Activated T-helper 17 cell treated with anti-CD3 and anti-CD28 coated beads, Interleukin-2, amount 50 U/mL, for 72 hours (primary cell): ENCODE results near the gene RAB2B. TPM values are rescaled to one million over a fixed set of nuclear protein-coding genes. Genes with fewer than 3 reads are reported as not detected.
"Not testable (repeated sequence)": the region's sequence is repeated elsewhere in the genome, so short reads cannot be mapped to it uniquely, and the experiment has no call there.

Experiments
- ATAC-seq: fragments of 150-1000 bp; cut with Tn5 transposase; replicated peaks from 2 replicates; pipeline ENCODE4 v1.10.0; 2021; ENCODE audit warnings: mild to moderate bottlenecking, moderate library complexity
- H3K27ac Mint-ChIP-seq: one replicate; pipeline ENCODE4 v1.8.0; 2022; ENCODE audit warnings: mixed read lengths
- H3K27me3 Mint-ChIP-seq: one replicate; pipeline ENCODE4 v1.8.0; 2022; ENCODE audit warnings: mixed read lengths
- H3K36me3 Mint-ChIP-seq: one replicate; pipeline ENCODE4 v1.8.0; 2022; ENCODE audit warnings: low read depth, mild to moderate bottlenecking, mixed read lengths
- H3K4me1 Mint-ChIP-seq: one replicate; pipeline ENCODE4 v1.8.0; 2022; ENCODE audit warnings: mixed read lengths
- H3K4me3 Mint-ChIP-seq: one replicate; pipeline ENCODE4 v1.8.0; 2022; ENCODE audit warnings: mild to moderate bottlenecking, mixed read lengths
- H3K9me3 Mint-ChIP-seq: one replicate; pipeline ENCODE4 v1.8.0; 2022; ENCODE audit warnings: mixed read lengths
- total RNA-seq, 2 donors: library from RNA; stranded (reverse); gene quantifications; one replicate each; pipeline ENCODE4 v1.2.3, GENCODE V29; 2022

RAB2B gene
- total RNA-seq, 2 donors from 2014 or later, result 30.6 to 69.2 TPM

GRCh38 chr14:21449899-21450216, 26.9 kb downstream of the RAB2B start:
- peaks cover 42% of the 10 kb centered on the region for H3K4me1 Mint-ChIP-seq
- peaks cover 66% of the 10 kb centered on the region for H3K36me3 Mint-ChIP-seq
- no peaks in the 10 kb centered on the region for H3K9me3 Mint-ChIP-seq
- H3K27me3 Mint-ChIP-seq, result no peaks in the 10 kb centered on the region
- peak overlapping the region; percentile 74 for H3K27ac Mint-ChIP-seq
- peak overlapping the region; percentile 66 for H3K4me3 Mint-ChIP-seq
- no peak for ATAC-seq

GRCh38 chr14:21442657-21443056, 34.1 kb downstream of the RAB2B start:
- not testable (repeated sequence) for H3K9me3 Mint-ChIP-seq

GRCh38 chr14:21440859-21441258, 35.9 kb downstream of the RAB2B start:
- H3K27ac Mint-ChIP-seq, result peak overlapping the region; percentile 27

More at GRCh38 chr14:21442657-21443056, 34.1 kb downstream of the RAB2B start:
- not testable (repeated sequence) for H3K4me3 Mint-ChIP-seq, ATAC-seq, H3K27ac Mint-ChIP-seq, H3K27me3 Mint-ChIP-seq
- Mint-ChIP-seq H3K4me1 (peaks cover 35% of the 10 kb centered on the region), H3K36me3 (peaks cover 19% of the 10 kb centered on the region)

GRCh38 chr14:21437063-21437901, 39.5 kb downstream of the RAB2B start:
- Mint-ChIP-seq H3K27ac (peak overlapping the region; percentile 91), H3K27me3 (no peaks in the 10 kb centered on the region), H3K9me3 (no peaks in the 10 kb centered on the region), H3K36me3 (peaks cover 43% of the 10 kb centered on the region), H3K4me1 (peaks cover 45% of the 10 kb centered on the region), H3K4me3 (peak overlapping the region; percentile 98)
- ATAC-seq, result peak; percentile 99

More at GRCh38 chr14:21440859-21441258, 35.9 kb downstream of the RAB2B start:
- Mint-ChIP-seq H3K4me1 (peaks cover 29% of the 10 kb centered on the region), H3K4me3 (no peak overlapping the region), H3K36me3 (peaks cover 18% of the 10 kb centered on the region), H3K9me3 (no peaks in the 10 kb centered on the region), H3K27me3 (no peaks in the 10 kb centered on the region)
- ATAC-seq, result no peak

- Mint-ChIP-seq H3K27me3 (no peaks in the 10 kb centered on the region), H3K4me3 (peak overlapping the region; percentile 98), H3K27ac (peak overlapping the region; percentile 91), H3K9me3 (no peaks in the 10 kb centered on the region), H3K36me3 (peaks cover 48% of the 10 kb centered on the region), H3K4me1 (peaks cover 40% of the 10 kb centered on the region)
- ATAC-seq, result no peak
These were observed 40.1 kb downstream of the RAB2B start for GRCh38 chr14:21436567-21437062.

GRCh38 chr14:21431126-21431525, 45.6 kb downstream of the RAB2B start:
- H3K4me1 Mint-ChIP-seq, result peaks cover 22% of the 10 kb centered on the region
- H3K9me3 Mint-ChIP-seq, result no peaks in the 10 kb centered on the region
- H3K4me3 Mint-ChIP-seq, result no peak overlapping the region
- peaks cover 91% of the 10 kb centered on the region for H3K36me3 Mint-ChIP-seq
- H3K27ac Mint-ChIP-seq, result no peak overlapping the region
- ATAC-seq, result no peak
- H3K27me3 Mint-ChIP-seq, result no peaks in the 10 kb centered on the region

GRCh38 chr14:21428930-21429329, 47.8 kb downstream of the RAB2B start:
- Mint-ChIP-seq H3K36me3 (peaks cover 96% of the 10 kb centered on the region), H3K4me3 (no peak overlapping the region), H3K27me3 (no peaks in the 10 kb centered on the region), H3K9me3 (no peaks in the 10 kb centered on the region), H3K27ac (no peak overlapping the region), H3K4me1 (peaks cover 5% of the 10 kb centered on the region)
- ATAC-seq, result no peak

GRCh38 chr14:21426692-21427091, 50.1 kb downstream of the RAB2B start:
- H3K27ac Mint-ChIP-seq, result peak overlapping the region; percentile 66

GRCh38 chr14:21419528-21419927, 57.2 kb downstream of the RAB2B start:
- Mint-ChIP-seq H3K4me3 (no peak overlapping the region), H3K27ac (peak overlapping the region; percentile 80), H3K4me1 (peaks cover 2% of the 10 kb centered on the region), H3K27me3 (no peaks in the 10 kb centered on the region), H3K9me3 (no peaks in the 10 kb centered on the region), H3K36me3 (peaks cover 99% of the 10 kb centered on the region)
- no peak for ATAC-seq

More at GRCh38 chr14:21426692-21427091, 50.1 kb downstream of the RAB2B start:
- Mint-ChIP-seq H3K36me3 (peaks cover 100% of the 10 kb centered on the region), H3K9me3 (no peaks in the 10 kb centered on the region), H3K4me1 (no peaks in the 10 kb centered on the region), H3K27me3 (no peaks in the 10 kb centered on the region), H3K4me3 (no peak overlapping the region)
- ATAC-seq, result no peak

GRCh38 chr14:21415329-21415728, 61.4 kb downstream of the RAB2B start:
- Mint-ChIP-seq H3K4me1 (peaks cover 14% of the 10 kb centered on the region), H3K27me3 (no peaks in the 10 kb centered on the region), H3K27ac (peak overlapping the region; percentile 89), H3K9me3 (no peaks in the 10 kb centered on the region), H3K36me3 (peaks cover 99% of the 10 kb centered on the region), H3K4me3 (no peak overlapping the region)
- ATAC-seq, result no peak

GRCh38 chr14:21414137-21414631, 62.6 kb downstream of the RAB2B start:
- Mint-ChIP-seq H3K4me1 (peaks cover 14% of the 10 kb centered on the region), H3K36me3 (peaks cover 99% of the 10 kb centered on the region), H3K27me3 (no peaks in the 10 kb centered on the region), H3K27ac (peak overlapping the region; percentile 89), H3K9me3 (no peaks in the 10 kb centered on the region), H3K4me3 (peak overlapping the region; percentile 46)
- peak; percentile 91 for ATAC-seq

Other genes with a start within 250 kb of the RAB2B start
- gene HNRNPC, start 207.5 kb downstream of the RAB2B start, total RNA-seq, result 100 to 1,000 TPM; 720 to 984 TPM
- not detected for gene RPGRIP1, start 196.9 kb downstream of the RAB2B start, total RNA-seq
- 100 to 1,000 TPM; 120 to 176 TPM for gene SUPT16H, start 92.9 kb downstream of the RAB2B start, total RNA-seq
- gene CHD8, start 20.8 kb downstream of the RAB2B start, total RNA-seq, result 100 to 1,000 TPM; 105 to 124 TPM
- 10 to 100 TPM; 78.5 to 81.7 TPM for gene TOX4, start 236 bp upstream of the RAB2B start, total RNA-seq
- gene METTL3, start 34.4 kb upstream of the RAB2B start, total RNA-seq, result 10 to 100 TPM; 59.5 to 71.9 TPM
- 1 to 10 TPM; 1.2 to 6.0 TPM for gene SALL2, start 49.4 kb upstream of the RAB2B start, total RNA-seq
- gene OR10G3, start 103.1 kb upstream of the RAB2B start, total RNA-seq, result not detected
- gene OR10G2, start 158.0 kb upstream of the RAB2B start, total RNA-seq, result not detected
- not detected for gene OR4E2, start 176.9 kb upstream of the RAB2B start, total RNA-seq
- gene OR4E1, start 196.9 kb upstream of the RAB2B start, total RNA-seq, result under 1 TPM; 0.09 to 0.71 TPM